ENCODE data around the gene EGLN3. TPM values are rescaled to one million over a fixed set of nuclear protein-coding genes. Genes with fewer than 3 reads are reported as not detected.

The EGLN3 gene
- total RNA-seq, 1 experiment from 2014 or later, result 0.54 TPM

DNA sequence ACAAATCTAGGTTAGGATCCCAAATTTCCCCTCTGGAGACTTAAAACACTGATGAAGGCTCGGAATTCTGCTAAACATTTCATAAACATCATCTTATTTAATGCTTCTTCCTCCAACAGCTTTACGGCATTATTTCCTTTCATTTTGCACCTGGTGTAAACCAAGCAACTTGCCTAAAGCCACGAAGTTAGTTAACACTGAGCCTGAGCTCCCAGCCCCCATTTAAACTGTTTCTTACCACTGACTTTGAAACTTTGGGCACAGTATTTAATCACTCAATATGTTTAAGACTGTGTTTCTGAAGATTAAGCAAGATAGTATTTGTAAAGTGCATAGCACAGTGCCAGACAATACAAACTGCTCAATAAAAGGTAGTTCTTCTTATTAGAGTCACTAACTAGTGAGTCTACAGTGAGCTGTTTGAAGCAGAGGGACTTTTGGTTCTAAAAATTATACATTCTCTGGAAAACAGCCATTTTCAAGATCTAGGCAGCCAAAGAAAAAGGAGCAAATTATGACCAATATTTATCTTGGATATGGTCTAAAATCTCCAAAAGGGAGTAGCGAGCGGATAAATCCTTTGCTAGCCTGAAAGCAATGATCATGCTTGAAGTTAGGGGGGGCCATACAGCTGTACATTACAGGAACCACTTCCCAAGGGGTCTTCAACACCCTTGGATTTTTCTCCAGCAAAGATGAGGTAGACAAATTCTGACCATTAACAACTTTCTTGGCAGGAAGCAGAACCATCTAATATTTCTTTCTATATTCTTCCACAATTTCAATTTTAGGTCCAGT, 4.0 kb downstream of the EGLN3 start:
- Mint-ChIP-seq H3K36me3 (ENCODE audit: insufficient read depth, unreplicated experiment) (no peaks in the 10 kb centered on the region), H3K27me3 (ENCODE audit: insufficient read depth, unreplicated experiment) (peaks cover 18% of the 10 kb centered on the region), H3K4me3 (ENCODE audit: unreplicated experiment) (no peak overlapping the region), H3K27ac (ENCODE audit: low read depth, unreplicated experiment) (no peak overlapping the region), H3K9me3 (ENCODE audit: unreplicated experiment) (no peaks in the 10 kb centered on the region), H3K4me1 (ENCODE audit: insufficient read depth, unreplicated experiment) (no peaks in the 10 kb centered on the region)
- intact Hi-C loops (cut with micrococcal nuclease), result no loop called here
- no peak for TF ChIP-seq CTCF (IDR thresholded peaks at IDR 0.05; ENCODE audit: unreplicated experiment)
- CTCF ChIA-PET, result interaction anchor here (0.6 kb wide), 1 partner anchor 51 kb away, joined by 3 read pairs; no protein-coding TSS in a partner anchor
- BruUV-seq (replicated peaks), result no TSS peak
- POLR2A ChIA-PET, result interaction anchor here (0.9 kb wide), 1 partner anchor 123 kb away, joined by 3 read pairs; no protein-coding TSS in a partner anchor
- DNase-seq (ENCODE audit: unreplicated experiment), result no peak

DNA sequence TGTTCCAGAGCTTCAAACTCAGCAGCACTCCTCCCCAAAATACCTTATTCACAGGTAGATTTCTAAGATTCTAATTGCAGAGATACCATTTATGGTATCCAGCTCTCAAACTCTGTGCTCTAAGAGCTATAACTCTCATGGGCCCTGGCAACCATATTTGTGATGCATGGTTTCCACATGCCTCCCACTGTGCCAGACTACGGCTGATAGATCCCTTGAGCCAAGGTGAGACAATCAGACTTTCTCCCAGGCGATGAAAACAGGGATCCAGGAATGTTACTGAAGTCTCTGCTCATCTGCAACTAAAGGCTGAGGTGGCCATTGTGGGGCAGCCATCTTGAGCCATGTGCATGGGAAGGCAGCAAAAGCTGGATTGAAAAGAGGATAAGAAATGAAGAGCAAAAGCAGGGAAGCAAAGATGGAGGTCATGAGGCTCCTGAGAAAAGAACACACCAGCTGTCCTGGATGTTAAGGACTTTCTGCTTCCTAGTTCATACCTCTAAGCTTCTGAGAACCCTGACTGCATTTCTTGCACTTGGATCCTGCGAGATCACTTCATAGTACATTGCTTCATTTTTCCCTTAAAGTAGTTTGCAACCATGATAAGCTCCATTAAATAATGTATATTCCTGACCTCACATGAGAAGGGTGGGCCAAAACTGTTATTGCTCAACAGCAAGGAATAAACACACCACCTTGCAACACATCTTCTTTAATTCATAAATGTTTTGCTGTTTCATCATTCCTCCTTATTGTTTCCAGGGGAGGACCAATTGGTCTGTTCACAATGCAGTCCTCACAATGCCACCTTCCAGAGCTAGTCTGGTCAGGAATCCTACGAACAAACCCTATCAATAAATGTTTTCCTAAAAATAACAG, 5.4 kb downstream of the EGLN3 start:
- no peak for DNase-seq (ENCODE audit: unreplicated experiment)
- Mint-ChIP-seq H3K4me1 (ENCODE audit: insufficient read depth, unreplicated experiment) (no peaks in the 10 kb centered on the region), H3K4me3 (ENCODE audit: unreplicated experiment) (no peak overlapping the region), H3K27me3 (ENCODE audit: insufficient read depth, unreplicated experiment) (peaks cover 18% of the 10 kb centered on the region), H3K9me3 (ENCODE audit: unreplicated experiment) (no peaks in the 10 kb centered on the region), H3K36me3 (ENCODE audit: insufficient read depth, unreplicated experiment) (no peaks in the 10 kb centered on the region), H3K27ac (ENCODE audit: low read depth, unreplicated experiment) (no peak overlapping the region)
- BruUV-seq (replicated peaks), result no TSS peak
- POLR2A ChIA-PET, result interaction anchor here (0.7 kb wide), 1 partner anchor 90 kb away, joined by 3 read pairs; no protein-coding TSS in a partner anchor
- intact Hi-C loops (cut with micrococcal nuclease), result no loop called here
- CTCF ChIA-PET, result interaction anchor here (0.5 to 1.1 kb wide), 4 partner anchors 72 to 1220 kb away, joined by 3 read pairs; no protein-coding TSS in a partner anchor
- TF ChIP-seq CTCF (IDR thresholded peaks at IDR 0.05; ENCODE audit: unreplicated experiment), result no peak

- peaks cover 3% of the 10 kb centered on the region for H3K4me1 Mint-ChIP-seq (ENCODE audit: insufficient read depth, unreplicated experiment)
- no peak overlapping the region for H3K4me3 Mint-ChIP-seq (ENCODE audit: unreplicated experiment)
- peak; percentile 26 for DNase-seq (ENCODE audit: unreplicated experiment)
- POLR2A ChIA-PET, result no interaction called here
- no peak overlapping the region for H3K27ac Mint-ChIP-seq (ENCODE audit: low read depth, unreplicated experiment)
- intact Hi-C loops (cut with micrococcal nuclease), result no loop called here
- no peaks in the 10 kb centered on the region for H3K36me3 Mint-ChIP-seq (ENCODE audit: insufficient read depth, unreplicated experiment)
- H3K9me3 Mint-ChIP-seq (ENCODE audit: unreplicated experiment), result no peaks in the 10 kb centered on the region
- CTCF ChIA-PET, result interaction anchor here (0.6 to 1.1 kb wide), 2 partner anchors 511 to 1820 kb away, joined by 3 read pairs; no protein-coding TSS in a partner anchor
- BruUV-seq (replicated peaks), result no TSS peak
- no peak for TF ChIP-seq CTCF (IDR thresholded peaks at IDR 0.05; ENCODE audit: unreplicated experiment)
- H3K27me3 Mint-ChIP-seq (ENCODE audit: insufficient read depth, unreplicated experiment), result peaks cover 1% of the 10 kb centered on the region
These were observed 7.6 kb downstream of the EGLN3 start for GRCh38 chr14:33943096-33943883.
